Endothelial cell (in vitro differentiated cells): ENCODE data around the gene CLDN22. TPM values are rescaled to one million over a fixed set of nuclear protein-coding genes. Genes with fewer than 3 reads are reported as not detected.

Experiments
- DNase-seq: peaks from one replicate; pipeline ENCODE4 v3.0.0; 2021; ENCODE audit warnings: low spot score
- H3K27ac Mint-ChIP-seq: one replicate; pipeline ENCODE4 v1.8.0; 2021; ENCODE audit warnings: mixed read lengths, inconsistent platforms; ENCODE audit not compliant: unreplicated experiment
- H3K27me3 Mint-ChIP-seq: one replicate; pipeline ENCODE4 v1.8.0; 2021; ENCODE audit warnings: mild to moderate bottlenecking, moderate library complexity, mixed read lengths, inconsistent platforms; ENCODE audit not compliant: unreplicated experiment
- H3K36me3 Mint-ChIP-seq: one replicate; pipeline ENCODE4 v1.8.0; 2021; ENCODE audit warnings: mild to moderate bottlenecking, low read depth, mixed read lengths, inconsistent platforms; ENCODE audit not compliant: unreplicated experiment
- H3K4me1 Mint-ChIP-seq: one replicate; pipeline ENCODE4 v1.8.0; 2021; ENCODE audit warnings: mild to moderate bottlenecking, mixed read lengths, inconsistent platforms; ENCODE audit not compliant: unreplicated experiment
- H3K4me3 Mint-ChIP-seq: one replicate; pipeline ENCODE4 v1.8.0; 2021; ENCODE audit warnings: mild to moderate bottlenecking, mixed read lengths, inconsistent platforms; ENCODE audit not compliant: unreplicated experiment
- H3K9me3 Mint-ChIP-seq: one replicate; pipeline ENCODE4 v1.8.0; 2021; ENCODE audit warnings: mixed read lengths, inconsistent platforms; ENCODE audit not compliant: unreplicated experiment
- total RNA-seq: library from RNA; stranded (reverse); fragmentation: NEBNext Ultra II Directional; extraction: Animal tissue kit (Norgen Biotek cat#: 25700); gene quantifications from one replicate; pipeline ENCODE4 v1.2.1, GENCODE V29; 2021; ENCODE audit not compliant: unreplicated experiment
- TF ChIP-seq, protein P1 (sequence below): fragments of 200-600 bp; sonication (generic); IDR thresholded peaks from one replicate; pipeline ENCODE4 v1.5.0; 2021; ENCODE audit warnings: antibody characterized with exemption; ENCODE audit not compliant: unreplicated experiment

Gene CLDN22
- total RNA-seq, 1 donor from 2014 or later = not detected

DNA sequence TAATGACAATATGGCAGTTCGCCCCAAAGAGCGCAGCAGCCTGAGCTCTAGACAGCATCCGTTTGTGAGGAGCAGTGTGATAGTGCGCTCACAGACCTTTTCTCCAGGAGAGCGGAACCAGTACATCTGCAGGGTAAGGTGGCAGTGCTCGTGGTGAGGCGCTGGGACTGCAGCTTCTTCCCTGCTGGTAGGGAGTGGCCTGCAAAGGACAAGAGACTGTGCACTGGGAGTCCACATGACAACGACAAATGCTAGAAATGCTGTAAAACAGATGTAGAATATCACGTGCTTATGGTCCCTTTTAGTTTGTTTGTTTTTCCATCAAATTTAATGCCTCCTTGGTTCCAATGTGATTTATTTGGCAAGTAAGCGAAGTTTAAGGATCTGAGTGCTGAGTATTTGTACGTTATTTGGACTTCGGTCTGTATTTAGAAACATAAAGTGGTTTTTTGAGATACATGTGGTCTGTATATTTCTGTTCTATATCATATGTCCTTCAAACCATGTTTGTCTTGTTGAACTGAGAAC lies 35.8 kb downstream of the CLDN22 start:
- no peaks in the 10 kb centered on the region for H3K9me3 Mint-ChIP-seq
- TF ChIP-seq, protein P1, sequence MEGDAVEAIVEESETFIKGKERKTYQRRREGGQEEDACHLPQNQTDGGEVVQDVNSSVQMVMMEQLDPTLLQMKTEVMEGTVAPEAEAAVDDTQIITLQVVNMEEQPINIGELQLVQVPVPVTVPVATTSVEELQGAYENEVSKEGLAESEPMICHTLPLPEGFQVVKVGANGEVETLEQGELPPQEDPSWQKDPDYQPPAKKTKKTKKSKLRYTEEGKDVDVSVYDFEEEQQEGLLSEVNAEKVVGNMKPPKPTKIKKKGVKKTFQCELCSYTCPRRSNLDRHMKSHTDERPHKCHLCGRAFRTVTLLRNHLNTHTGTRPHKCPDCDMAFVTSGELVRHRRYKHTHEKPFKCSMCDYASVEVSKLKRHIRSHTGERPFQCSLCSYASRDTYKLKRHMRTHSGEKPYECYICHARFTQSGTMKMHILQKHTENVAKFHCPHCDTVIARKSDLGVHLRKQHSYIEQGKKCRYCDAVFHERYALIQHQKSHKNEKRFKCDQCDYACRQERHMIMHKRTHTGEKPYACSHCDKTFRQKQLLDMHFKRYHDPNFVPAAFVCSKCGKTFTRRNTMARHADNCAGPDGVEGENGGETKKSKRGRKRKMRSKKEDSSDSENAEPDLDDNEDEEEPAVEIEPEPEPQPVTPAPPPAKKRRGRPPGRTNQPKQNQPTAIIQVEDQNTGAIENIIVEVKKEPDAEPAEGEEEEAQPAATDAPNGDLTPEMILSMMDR = no peak
- peaks cover 13% of the 10 kb centered on the region for H3K4me1 Mint-ChIP-seq
- H3K36me3 Mint-ChIP-seq = peaks cover 20% of the 10 kb centered on the region
- no peak overlapping the region for H3K4me3 Mint-ChIP-seq
- no peak for DNase-seq
- no peak overlapping the region for H3K27ac Mint-ChIP-seq
- peaks cover 2% of the 10 kb centered on the region for H3K27me3 Mint-ChIP-seq

DNA sequence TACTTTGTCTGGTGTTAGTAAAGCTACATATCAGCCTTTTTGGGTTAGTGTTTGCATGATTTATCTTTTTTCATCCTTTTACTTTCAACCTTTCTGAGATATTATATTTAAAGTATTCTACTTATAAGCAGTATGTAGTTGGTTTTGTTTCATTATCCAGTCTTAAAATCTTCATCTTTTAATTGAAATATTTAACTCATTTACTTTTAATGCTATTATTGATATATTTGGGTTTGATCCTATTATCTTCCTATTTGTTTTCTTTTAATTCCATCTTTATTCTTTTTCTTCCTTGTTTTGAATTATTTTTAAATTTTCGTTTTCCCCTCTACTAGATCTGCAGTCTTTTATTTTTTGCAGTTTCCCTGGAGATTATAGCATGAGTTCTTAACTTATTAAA lies 44.0 kb downstream of the CLDN22 start:
- no peaks in the 10 kb centered on the region for H3K27me3 Mint-ChIP-seq
- H3K36me3 Mint-ChIP-seq = peaks cover 37% of the 10 kb centered on the region
- H3K4me3 Mint-ChIP-seq = no peak overlapping the region
- no peak overlapping the region for H3K27ac Mint-ChIP-seq
- TF ChIP-seq, protein P1 = no peak
- no peak for DNase-seq
- H3K4me1 Mint-ChIP-seq = no peaks in the 10 kb centered on the region
- peaks cover 7% of the 10 kb centered on the region for H3K9me3 Mint-ChIP-seq

DNA sequence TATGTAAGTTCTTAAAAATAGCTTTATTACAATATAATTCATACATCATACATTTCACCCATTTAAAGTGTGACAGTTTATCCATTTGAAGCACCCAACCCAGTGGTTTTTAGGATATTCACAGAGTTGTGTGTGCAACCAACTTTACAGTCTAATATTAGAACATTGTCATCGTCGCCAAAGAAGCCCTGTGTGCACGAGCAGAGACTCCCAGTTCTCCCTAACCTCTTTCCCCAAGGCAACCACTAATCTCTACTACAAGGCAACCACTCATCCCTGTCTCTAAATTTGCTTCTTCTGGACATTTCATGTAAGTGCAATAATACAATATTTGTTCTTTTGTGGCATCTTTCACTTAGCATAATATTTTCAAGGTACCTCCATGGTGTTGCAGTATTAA lies 47.7 kb downstream of the CLDN22 start:
- Mint-ChIP-seq H3K9me3 (peaks cover 7% of the 10 kb centered on the region), H3K27ac (no peak overlapping the region), H3K27me3 (no peaks in the 10 kb centered on the region), H3K4me1 (no peaks in the 10 kb centered on the region), H3K4me3 (no peak overlapping the region), H3K36me3 (peaks cover 37% of the 10 kb centered on the region)
- no peak for DNase-seq
- TF ChIP-seq, protein P1 = no peak

- TF ChIP-seq, protein P1 = no peak
- peaks cover 12% of the 10 kb centered on the region for H3K36me3 Mint-ChIP-seq
- no peaks in the 10 kb centered on the region for H3K27me3 Mint-ChIP-seq
- H3K4me3 Mint-ChIP-seq = no peak overlapping the region
- no peak for DNase-seq
- H3K4me1 Mint-ChIP-seq = no peaks in the 10 kb centered on the region
- no peak overlapping the region for H3K27ac Mint-ChIP-seq
- no peaks in the 10 kb centered on the region for H3K9me3 Mint-ChIP-seq
Measured at GRCh38 chr4:183268556-183268955, 51.5 kb downstream of the CLDN22 start.

Other genes starting within 250 kb of the CLDN22 start
- 32.0 TPM for gene WWC2, start 221.0 kb downstream of the CLDN22 start, total RNA-seq
- gene CLDN24, start 2.1 kb upstream of the CLDN22 start, total RNA-seq = not detected
- 22.0 TPM for gene CDKN2AIP, start 124.4 kb upstream of the CLDN22 start, total RNA-seq
- 12.2 TPM for gene ING2, start 184.8 kb upstream of the CLDN22 start, total RNA-seq